Stromal cell of bone marrow (primary cell): ENCODE data around the gene BUB3.

Experiments used
- DNase-seq: peaks from one replicate; pipeline ENCODE4 v3.0.0-alpha.2; 2012; ENCODE audit warnings: low read depth

BUB3 gene

GRCh38 chr10:123141791-123142700 lies 12.2 kb upstream of the BUB3 start:
- DNase-seq = no peak

- DNase-seq = no peak
Measured at GRCh38 chr10:123142701-123143161, 11.5 kb upstream of the BUB3 start.

GRCh38 chr10:123143162-123143824 lies 10.9 kb upstream of the BUB3 start:
- DNase-seq = no peak

DNA sequence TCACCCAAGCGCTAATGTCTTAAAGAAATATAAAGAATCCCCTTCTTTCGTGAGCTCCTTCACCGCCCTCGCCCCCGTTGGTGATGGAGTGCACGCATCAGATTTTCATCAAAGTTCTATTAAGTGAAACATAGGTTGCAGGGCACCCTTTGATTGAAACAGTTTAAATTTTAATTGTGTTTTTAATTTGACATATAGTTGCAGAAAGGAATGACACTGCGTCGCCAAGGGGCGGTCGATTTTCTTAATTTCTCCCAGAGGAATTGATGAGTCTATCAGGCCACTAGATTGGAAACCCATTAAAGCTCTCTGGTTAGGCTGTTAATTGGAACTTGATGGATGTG lies 10.4 kb upstream of the BUB3 start:
- DNase-seq = no peak

DNA sequence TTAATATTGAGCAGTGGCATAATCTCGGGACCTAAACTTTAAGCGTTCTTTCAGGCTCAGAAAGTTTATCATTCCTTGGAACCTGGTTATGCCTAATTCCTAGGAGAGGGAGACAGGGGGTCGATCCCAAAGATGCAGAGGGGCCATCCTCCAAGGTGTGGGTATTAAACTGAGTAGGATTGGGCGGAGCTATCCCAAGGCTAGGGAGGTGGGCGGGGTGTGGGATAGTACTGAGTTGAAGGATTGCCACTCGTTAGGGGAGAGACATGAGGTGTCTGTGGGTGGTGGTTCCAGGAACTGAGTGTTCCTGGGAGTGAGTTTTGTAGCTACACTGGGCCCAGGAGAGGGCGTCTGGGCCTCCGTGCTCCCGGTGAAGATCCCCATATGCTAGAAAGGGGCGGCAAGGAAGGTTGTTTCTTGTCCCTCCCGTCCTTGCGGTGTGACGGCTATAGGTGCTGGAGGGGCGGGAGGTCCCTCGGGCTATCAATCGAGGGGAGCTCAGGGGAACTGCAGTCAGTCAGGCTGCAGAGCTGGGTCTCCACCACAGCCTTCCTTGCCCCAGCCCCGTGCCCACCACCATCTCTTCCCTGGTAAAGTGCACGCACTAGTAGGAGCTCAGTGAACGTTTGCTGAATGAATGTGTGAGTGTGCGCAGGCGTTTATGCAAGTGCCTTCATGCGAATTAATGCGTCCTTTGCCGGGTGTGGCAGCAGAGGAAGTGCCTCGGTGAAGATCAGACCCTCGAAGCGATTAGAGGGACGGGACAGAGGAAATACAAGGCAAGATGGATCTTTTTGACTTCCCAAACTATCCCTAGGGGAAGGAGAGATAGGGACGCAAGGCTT lies 9.3 kb upstream of the BUB3 start:
- no peak for DNase-seq

DNA sequence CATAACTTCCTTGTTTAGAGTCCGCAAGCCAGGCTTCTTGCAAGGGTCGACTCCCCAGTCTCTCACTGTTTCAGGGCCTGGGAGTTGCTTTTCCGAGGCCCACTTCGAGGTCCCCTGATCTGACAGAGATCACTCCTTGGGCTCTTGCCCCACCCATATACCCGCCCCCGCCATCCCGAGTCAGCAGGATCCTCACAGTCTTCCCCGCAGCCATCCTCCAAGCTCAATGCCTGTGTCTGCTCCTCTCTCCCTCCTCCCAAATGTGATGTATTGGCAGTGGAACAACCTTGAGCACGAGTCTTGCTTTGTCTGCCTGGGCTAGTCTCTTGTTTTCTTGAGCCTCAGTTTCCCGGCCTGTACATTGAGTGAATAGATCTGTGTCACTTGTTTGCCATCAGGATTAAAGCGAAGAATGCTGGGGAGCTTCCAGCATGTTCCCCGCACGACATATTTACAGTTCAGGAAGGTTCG lies 8.6 kb upstream of the BUB3 start:
- DNase-seq = no peak

DNA sequence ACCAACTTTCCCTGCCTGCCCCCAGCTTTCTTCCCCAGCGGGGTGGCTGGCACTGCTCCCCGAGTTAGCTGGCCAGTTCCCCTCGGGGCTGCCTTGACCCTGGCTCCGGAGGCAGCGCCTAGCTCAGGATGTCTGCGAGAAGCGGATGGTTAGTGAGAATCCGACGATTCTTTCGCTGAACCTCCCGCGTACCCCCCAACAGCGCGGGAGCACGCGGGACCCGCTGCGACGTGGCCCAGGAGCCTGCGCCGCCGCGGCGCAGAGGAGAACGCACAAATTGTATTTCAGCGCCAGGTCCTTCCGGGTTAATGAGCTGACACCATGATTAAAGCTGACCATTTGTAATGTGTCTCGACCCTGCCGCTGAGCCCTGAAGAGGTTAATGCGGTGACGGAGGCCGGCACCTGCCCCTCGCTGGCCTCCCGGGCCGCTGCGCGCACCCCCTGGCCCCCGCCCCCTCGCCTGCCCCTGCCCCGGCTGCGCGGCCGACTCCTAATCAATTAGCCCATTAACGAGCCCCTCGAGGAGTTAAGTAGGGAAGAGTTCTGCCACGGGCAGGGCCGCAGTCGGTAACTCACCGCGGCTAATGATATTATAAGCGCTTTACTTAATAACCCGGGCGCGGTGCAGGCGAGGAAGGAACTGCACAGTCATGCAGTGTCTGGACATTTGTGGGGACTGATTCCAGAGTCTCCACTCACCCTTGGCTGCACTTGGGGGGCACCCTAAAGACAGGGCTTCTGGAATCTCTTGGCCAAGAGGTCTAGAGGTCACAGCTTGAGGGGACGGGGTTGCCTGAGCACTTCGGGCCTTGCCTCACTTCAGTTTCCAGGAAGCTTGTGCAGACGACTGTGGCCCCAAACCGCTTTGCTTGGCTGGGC lies 7.9 kb upstream of the BUB3 start:
- no peak for DNase-seq

DNA sequence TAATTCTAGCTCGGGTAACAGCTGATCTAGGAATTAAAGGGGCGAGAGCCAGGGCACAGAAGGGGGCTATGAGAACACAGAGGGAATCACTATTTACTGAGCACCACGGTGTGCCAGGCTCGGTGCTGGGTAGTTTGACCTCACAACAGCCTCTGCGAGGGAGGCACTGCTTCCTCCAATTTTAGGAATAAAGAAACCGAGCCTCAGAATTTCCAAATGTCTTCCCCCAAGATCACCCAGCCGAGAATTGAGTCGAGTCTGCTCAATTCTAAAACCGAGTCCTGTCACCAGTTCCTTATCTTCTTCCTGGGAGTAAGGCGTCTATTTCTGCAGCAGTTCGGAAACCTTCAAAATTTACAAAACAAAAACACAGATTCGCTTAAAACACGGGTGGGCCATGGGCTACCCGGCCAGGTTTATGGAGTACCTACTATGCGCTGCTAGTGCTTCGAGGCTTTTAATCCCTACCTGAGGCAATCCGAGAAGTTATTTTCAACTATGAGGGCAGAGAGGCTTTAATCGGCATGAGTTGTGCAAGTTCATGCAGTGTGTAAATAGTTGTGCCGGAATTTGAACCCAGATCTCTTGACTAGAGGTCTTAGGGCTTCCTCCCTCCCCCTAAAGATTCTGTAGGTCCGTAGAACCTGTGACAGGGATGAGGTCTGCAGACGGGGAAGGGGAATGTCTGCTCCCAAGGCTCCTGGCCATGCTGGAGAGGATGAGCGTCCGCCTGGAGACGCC lies 7.1 kb upstream of the BUB3 start:
- no peak for DNase-seq

DNA sequence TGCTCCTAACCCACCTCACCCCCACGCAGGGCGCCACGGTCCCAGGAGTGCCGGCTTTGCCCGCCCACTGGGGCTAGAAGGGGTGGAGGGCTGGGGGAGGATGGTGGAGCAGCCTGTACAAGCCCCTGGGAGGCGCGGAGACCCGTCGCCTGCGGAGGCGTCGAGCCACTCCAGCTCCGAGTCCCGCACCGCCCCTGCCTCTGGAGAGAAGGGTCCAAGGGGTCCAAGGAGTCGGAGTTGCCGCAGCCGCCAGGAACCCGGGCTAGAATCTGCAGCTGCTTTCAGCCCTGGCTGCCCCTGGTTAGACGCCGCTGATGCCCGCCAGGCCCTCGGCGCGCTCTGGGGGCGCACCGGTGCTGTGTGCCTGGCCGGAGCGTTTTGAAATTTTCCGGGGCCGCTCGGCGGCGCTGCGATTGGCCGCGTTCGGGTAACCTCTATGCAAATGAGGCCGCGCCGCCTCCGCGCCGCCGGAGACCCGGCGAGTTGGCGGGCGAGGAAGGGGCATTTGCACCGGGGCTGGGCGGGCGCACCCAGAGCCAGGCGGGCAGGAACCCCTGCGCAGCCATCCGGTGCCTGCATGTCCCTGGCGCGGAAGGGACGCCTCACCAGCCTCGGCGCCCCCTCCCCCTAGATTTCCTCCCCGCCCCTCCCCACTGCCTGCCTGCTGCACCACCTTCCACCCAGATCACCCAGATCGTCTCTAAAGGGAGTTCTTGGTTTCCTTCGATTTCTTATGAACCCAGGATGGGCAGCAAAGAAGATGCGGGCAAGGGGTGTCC lies 6.4 kb upstream of the BUB3 start, which contains the start of gene HMX2:
Gene HMX2 (plus strand): TSS at position 502 of the 779 bp plus-strand sequence. CDS start 243 bp downstream, at position 745.
- no peak for DNase-seq

DNA sequence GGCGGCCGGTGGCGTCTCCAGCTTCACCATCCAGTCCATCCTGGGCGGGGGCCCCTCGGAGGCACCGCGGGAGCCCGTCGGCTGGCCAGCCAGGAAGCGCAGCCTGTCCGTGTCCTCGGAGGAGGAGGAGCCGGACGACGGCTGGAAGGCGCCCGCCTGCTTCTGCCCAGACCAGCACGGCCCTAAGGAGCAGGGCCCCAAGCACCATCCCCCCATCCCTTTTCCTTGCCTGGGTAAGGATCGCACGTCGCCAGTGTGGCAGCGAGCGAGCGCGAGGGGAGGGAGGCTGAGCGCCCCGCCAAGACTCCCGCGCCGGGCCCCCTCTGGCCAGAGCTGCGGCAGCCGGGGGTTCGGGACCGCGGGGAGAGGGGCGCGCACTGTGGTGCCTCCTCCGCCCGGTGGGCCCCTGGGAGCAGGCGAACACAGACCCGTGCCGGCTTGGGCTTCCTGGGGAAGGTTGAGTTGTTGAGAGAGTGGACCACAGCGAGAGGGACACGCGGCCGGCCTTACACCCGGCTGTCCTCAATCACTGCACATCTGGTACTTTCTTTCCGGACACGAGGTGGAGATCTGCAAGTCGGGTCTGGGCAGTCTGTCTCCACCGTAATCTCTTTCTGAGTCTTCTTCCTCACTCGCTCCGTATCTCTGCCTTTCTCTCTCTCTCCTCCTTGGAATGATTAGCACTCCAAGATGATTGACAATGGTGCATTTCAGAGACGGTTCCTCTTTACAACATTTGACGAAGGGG lies 5.6 kb upstream of the BUB3 start:
- no peak for DNase-seq

- DNase-seq = no peak
Measured at GRCh38 chr10:123149162-123149567, 5.0 kb upstream of the BUB3 start.

DNA sequence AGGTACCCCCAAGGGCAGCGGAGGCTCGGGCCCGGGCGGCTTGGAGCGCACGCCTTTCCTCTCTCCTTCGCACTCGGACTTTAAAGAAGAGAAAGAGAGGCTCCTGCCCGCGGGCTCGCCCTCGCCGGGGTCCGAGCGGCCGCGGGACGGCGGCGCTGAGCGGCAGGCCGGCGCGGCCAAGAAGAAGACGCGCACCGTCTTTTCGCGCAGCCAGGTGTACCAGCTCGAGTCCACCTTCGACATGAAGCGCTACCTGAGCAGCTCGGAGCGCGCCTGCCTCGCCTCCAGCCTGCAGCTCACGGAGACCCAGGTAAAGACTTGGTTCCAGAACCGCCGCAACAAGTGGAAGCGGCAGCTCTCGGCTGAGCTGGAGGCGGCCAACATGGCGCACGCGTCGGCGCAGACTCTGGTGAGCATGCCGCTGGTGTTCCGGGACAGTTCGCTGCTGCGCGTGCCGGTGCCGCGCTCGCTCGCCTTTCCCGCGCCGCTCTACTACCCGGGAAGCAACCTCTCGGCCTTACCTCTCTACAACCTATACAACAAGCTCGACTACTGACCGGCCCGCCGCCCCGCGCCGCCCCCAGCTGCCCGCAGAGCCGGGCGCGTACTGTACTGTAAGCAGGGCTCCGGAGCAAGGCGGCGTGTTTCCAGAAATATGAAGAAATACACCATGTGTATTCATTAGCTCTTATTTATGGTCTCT lies 4.5 kb upstream of the BUB3 start:
- no peak for DNase-seq

GRCh38 chr10:123150271-123150985 lies 3.8 kb upstream of the BUB3 start:
- DNase-seq = no peak

- DNase-seq = no peak
Measured at GRCh38 chr10:123150986-123151736, 3.0 kb upstream of the BUB3 start.

GRCh38 chr10:123151737-123152135 lies 2.5 kb upstream of the BUB3 start:
- DNase-seq = no peak

GRCh38 chr10:123153486-123154091 lies 613 bp upstream of the BUB3 start:
- DNase-seq = no peak
